Neural crest cell (in vitro differentiated cells): Measurements from ENCODE around the gene MGAT3. TPM values are rescaled to one million over a fixed set of nuclear protein-coding genes. Genes with fewer than 3 reads are reported as not detected.

Source experiments
- DNase-seq: peaks from one replicate; pipeline ENCODE4 v3.0.0; 2021; ENCODE audit warnings: low read depth, mixed read lengths, low spot score
- H3K27ac Mint-ChIP-seq: one replicate; pipeline ENCODE4 v1.8.0; 2021; ENCODE audit warnings: mild to moderate bottlenecking, mixed read lengths; ENCODE audit not compliant: unreplicated experiment
- H3K27me3 Mint-ChIP-seq: 2 replicates; pipeline ENCODE4 v1.8.0; 2021; ENCODE audit warnings: low read depth, mild to moderate bottlenecking, mixed read lengths
- H3K36me3 Mint-ChIP-seq: 2 replicates; pipeline ENCODE4 v1.8.0; 2021; ENCODE audit warnings: low read depth, mild to moderate bottlenecking, mixed read lengths
- H3K4me1 Mint-ChIP-seq: 2 replicates; pipeline ENCODE4 v1.8.0; 2021; ENCODE audit warnings: mixed read lengths
- H3K4me3 Mint-ChIP-seq: one replicate; pipeline ENCODE4 v1.8.0; 2021; ENCODE audit warnings: mild to moderate bottlenecking, mixed read lengths
- H3K9me3 Mint-ChIP-seq: 2 replicates; pipeline ENCODE4 v1.8.0; 2021; ENCODE audit warnings: mixed read lengths
- total RNA-seq: library from RNA; stranded (reverse); gene quantifications from 2 replicates; pipeline ENCODE4 v1.2.1, GENCODE V29; 2021
- TF ChIP-seq, protein P1 (sequence below): fragments of 200-600 bp; sonication (generic); conservative IDR thresholded peaks from 2 replicates; pipeline ENCODE4 v1.5.0; 2021; ENCODE audit warnings: antibody characterized with exemption, mild to moderate bottlenecking

The MGAT3 gene
- total RNA-seq, 1 donor from 2014 or later = 20.3 TPM

DNA sequence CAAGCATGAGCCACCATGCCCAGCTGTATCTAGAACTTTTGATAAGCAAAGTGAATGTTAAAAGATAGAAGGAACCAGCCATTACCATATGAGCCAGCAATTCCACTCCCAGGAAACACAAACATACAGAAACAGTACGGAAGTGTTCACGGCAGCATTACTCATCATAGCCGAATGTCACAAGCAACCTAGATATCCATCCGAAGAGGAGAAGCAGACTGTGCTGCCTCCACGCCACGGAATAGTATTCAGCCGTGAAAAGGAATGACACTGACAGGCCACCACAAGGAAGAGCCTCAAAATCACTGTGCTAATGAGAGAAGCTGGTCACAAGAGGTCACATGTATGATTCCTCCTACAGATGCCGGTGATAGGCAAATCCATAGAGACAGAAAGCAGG lies 17.6 kb upstream of the MGAT3 start:
- peaks cover 5% of the 10 kb centered on the region for H3K4me1 Mint-ChIP-seq
- H3K36me3 Mint-ChIP-seq = no peaks in the 10 kb centered on the region
- peak overlapping the region; percentile 66 for H3K27ac Mint-ChIP-seq
- TF ChIP-seq, protein P1, sequence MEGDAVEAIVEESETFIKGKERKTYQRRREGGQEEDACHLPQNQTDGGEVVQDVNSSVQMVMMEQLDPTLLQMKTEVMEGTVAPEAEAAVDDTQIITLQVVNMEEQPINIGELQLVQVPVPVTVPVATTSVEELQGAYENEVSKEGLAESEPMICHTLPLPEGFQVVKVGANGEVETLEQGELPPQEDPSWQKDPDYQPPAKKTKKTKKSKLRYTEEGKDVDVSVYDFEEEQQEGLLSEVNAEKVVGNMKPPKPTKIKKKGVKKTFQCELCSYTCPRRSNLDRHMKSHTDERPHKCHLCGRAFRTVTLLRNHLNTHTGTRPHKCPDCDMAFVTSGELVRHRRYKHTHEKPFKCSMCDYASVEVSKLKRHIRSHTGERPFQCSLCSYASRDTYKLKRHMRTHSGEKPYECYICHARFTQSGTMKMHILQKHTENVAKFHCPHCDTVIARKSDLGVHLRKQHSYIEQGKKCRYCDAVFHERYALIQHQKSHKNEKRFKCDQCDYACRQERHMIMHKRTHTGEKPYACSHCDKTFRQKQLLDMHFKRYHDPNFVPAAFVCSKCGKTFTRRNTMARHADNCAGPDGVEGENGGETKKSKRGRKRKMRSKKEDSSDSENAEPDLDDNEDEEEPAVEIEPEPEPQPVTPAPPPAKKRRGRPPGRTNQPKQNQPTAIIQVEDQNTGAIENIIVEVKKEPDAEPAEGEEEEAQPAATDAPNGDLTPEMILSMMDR = no peak
- no peak for DNase-seq
- peaks cover 12% of the 10 kb centered on the region for H3K27me3 Mint-ChIP-seq
- no peaks in the 10 kb centered on the region for H3K9me3 Mint-ChIP-seq
- H3K4me3 Mint-ChIP-seq = no peak overlapping the region

DNA sequence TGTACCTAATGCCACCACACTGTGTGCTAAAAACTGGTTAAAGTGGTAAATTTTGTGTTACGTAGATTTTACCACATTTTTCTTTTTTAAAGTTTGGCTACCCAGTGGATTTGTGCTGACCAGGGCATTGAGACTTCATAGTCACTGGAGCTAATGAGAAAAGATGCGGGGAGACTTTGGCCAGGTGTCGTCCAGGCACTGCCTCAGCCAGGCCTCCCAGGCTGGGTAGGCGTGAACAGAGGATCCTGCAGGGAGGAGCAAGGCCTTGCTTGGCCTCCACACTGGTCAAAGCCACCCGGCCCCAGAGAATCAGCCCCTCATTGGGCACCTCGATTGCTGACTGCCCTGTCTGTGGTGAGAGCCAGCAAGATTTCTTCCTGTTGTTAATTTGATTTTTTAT lies 13.4 kb upstream of the MGAT3 start:
- TF ChIP-seq, protein P1 = no peak
- no peaks in the 10 kb centered on the region for H3K4me1 Mint-ChIP-seq
- H3K4me3 Mint-ChIP-seq = no peak overlapping the region
- H3K27ac Mint-ChIP-seq = no peak overlapping the region
- H3K27me3 Mint-ChIP-seq = peaks cover 10% of the 10 kb centered on the region
- no peaks in the 10 kb centered on the region for H3K9me3 Mint-ChIP-seq
- DNase-seq = no peak
- no peaks in the 10 kb centered on the region for H3K36me3 Mint-ChIP-seq

DNA sequence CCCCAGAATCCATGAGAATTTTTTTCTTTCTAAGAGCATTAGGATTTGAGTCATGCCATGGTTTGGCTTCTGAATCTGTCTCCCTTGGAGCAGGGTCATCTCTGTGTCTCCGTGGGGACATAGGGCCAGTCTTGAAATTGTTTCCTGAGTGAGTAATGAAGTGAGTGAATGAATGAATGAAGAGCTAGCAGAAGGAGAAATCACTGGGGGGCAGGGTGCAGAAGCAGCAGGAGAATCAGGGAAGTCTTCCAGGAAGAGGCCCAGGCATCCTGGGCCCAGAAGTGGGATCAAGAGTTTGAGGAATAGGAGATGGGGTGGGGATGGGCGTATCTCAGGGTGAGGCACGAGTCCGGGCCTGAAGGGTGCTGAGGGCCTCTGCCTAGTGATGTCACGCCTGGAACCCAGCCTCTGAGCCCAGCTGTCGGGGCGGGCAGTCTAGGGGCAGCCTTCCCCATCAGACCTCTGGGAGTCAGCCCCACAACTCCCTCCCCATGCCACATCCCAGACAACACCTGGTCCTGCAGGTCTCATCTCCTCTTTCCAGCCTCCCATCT lies 12.5 kb upstream of the MGAT3 start:
- H3K27ac Mint-ChIP-seq = no peak overlapping the region
- no peak overlapping the region for H3K4me3 Mint-ChIP-seq
- DNase-seq = no peak

DNA sequence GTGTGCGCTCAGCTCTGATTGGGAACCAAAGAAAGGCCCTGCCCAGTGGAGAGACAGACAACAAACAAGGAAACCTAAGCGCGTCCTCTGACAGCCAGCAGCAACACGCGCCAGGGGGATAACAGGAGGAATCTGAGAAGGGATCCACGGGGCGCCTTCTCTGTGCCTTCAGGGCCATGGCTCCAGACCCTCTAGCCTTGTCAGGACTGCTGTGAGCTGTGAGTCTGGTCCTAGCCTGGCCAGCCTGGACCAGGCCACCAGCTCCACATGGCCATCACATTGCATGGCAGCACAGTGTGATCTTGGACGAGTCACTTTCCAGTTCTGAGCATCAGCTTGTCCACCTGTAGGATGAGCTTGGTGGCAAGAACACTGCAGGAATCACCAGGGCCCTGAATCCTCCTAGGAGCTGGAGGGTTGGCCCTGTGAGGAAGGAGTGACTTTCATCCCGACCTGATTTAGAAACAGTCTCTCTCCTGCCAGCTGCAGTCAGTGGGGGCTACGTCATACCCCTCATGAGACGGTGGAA lies 11.8 kb upstream of the MGAT3 start:
- Mint-ChIP-seq H3K4me3 (no peak overlapping the region), H3K9me3 (no peaks in the 10 kb centered on the region), H3K27ac (no peak overlapping the region), H3K36me3 (no peaks in the 10 kb centered on the region), H3K4me1 (no peaks in the 10 kb centered on the region), H3K27me3 (no peaks in the 10 kb centered on the region)
- no peak for DNase-seq
- TF ChIP-seq, protein P1 = no peak

More for the DNA sequence above, 12.5 kb upstream of the MGAT3 start:
- Mint-ChIP-seq H3K9me3 (no peaks in the 10 kb centered on the region), H3K4me1 (no peaks in the 10 kb centered on the region), H3K27me3 (peaks cover 2% of the 10 kb centered on the region), H3K36me3 (no peaks in the 10 kb centered on the region)
- TF ChIP-seq, protein P1 = no peak

DNA sequence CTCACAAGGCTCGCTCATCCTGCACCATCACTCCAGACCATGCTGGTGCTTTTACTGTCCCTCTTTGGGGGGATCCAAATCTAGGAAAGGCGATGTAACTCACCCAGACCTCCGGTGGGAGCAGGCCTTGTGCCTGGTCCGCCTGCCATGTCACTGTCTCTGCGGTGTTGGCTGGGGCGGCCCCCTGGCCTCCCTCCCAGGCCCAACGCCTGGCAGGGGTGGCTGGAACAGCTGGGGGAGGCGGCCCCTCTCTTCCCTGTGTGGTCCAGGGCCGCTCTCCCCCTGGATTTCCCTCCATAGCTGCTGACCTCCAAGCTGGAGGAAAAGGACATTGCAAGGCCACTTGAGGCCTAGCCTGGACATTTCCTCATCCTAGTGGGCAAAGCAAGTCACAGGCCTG lies 11.1 kb upstream of the MGAT3 start:
- Mint-ChIP-seq H3K4me3 (no peak overlapping the region), H3K36me3 (no peaks in the 10 kb centered on the region), H3K9me3 (no peaks in the 10 kb centered on the region), H3K27ac (no peak overlapping the region), H3K27me3 (no peaks in the 10 kb centered on the region), H3K4me1 (no peaks in the 10 kb centered on the region)
- TF ChIP-seq, protein P1 = no peak
- DNase-seq = no peak
